ENCODE results near the gene ZCWPW2.

GRCh38 chr3:28502397-28502937 is 153.9 kb downstream of the ZCWPW2 start:
- TF ChIP-seq CTCF (IDR thresholded peaks at IDR 0.05; ENCODE audit: low read depth, low read length, missing input control), result no peak
- no peak for TF ChIP-seq TAF1 (conservative IDR thresholded peaks at IDR 0.05)
- no peak for TF ChIP-seq FOXA2 (IDR thresholded peaks at IDR 0.05)
- TF ChIP-seq GABPA (IDR thresholded peaks at IDR 0.05 in 1 of 2, conservative IDR thresholded peaks at IDR 0.05 in 1 of 2), result no peak
- TF ChIP-seq RAD21 (IDR thresholded peaks at IDR 0.05), result no peak
- TF ChIP-seq ATF3 (IDR thresholded peaks at IDR 0.05), result no peak
- no peak for TF ChIP-seq MAX (IDR thresholded peaks at IDR 0.05)
- TF ChIP-seq REST (IDR thresholded peaks at IDR 0.05), result no peak
- TF ChIP-seq SP1 (IDR thresholded peaks at IDR 0.05), result no peak
- TF ChIP-seq HNF4A (conservative IDR thresholded peaks at IDR 0.05), result no peak
- TF ChIP-seq EGR1 (IDR thresholded peaks at IDR 0.05; ENCODE audit: low read depth in 2 of 2), result no peak
- TF ChIP-seq ZBTB33 (IDR thresholded peaks at IDR 0.05), result no peak
- no peak for TF ChIP-seq YY1 (IDR thresholded peaks at IDR 0.05)
